Astrocyte (in vitro differentiated cells and primary cell): ENCODE measurements around the gene ZNF587. TPM values are rescaled to one million over a fixed set of nuclear protein-coding genes. Genes with fewer than 3 reads are reported as not detected.

Experiments
- DNase-seq: peaks from one replicate; pipeline ENCODE4 v3.0.0-alpha.2; 2010; ENCODE audit warnings: low read depth
- FAIRE-seq: peaks from 2 replicates; lab custom pipeline; 2011; peaks lifted over from hg19 to GRCh38; lab: Jason Lieb, UNC
- H2AFZ ChIP-seq: 2 replicates; pipeline ENCODE4 v1.6.0; 2012; ENCODE audit warnings: low read depth, low read length, inconsistent platforms
- H3K27ac ChIP-seq: 2 replicates; pipeline ENCODE4 v1.5.1; 2011; ENCODE audit warnings: low read depth, low read length, inconsistent platforms
- H3K27me3 ChIP-seq: 2 replicates; pipeline ENCODE4 v1.6.0; 2011; ENCODE audit warnings: low read length, inconsistent platforms; ENCODE audit not compliant: insufficient read depth
- H3K36me3 ChIP-seq: 2 replicates; pipeline ENCODE4 v1.5.1; 2011; ENCODE audit warnings: low read length, inconsistent platforms; ENCODE audit not compliant: insufficient read depth
- H3K4me1 ChIP-seq: 2 replicates; pipeline ENCODE4 v1.5.1; 2011; ENCODE audit warnings: low read length, inconsistent platforms; ENCODE audit not compliant: insufficient read depth
- H3K4me2 ChIP-seq: 2 replicates; pipeline ENCODE4 v1.6.0; 2012; ENCODE audit warnings: low read length, inconsistent platforms
- H3K4me3 ChIP-seq: 2 replicates; pipeline ENCODE4 v1.5.1; 2011; ENCODE audit warnings: low read depth, mild to moderate bottlenecking, low read length, inconsistent platforms; ENCODE audit not compliant: insufficient read depth
- H3K79me2 ChIP-seq: 2 replicates; pipeline ENCODE4 v1.6.0; 2012; ENCODE audit warnings: mild to moderate bottlenecking, low read length, inconsistent platforms; ENCODE audit not compliant: insufficient read depth
- H3K9ac ChIP-seq: 2 replicates; pipeline ENCODE4 v1.6.0; 2012; ENCODE audit warnings: mild to moderate bottlenecking, low read length, inconsistent platforms
- H3K9me3 ChIP-seq: 2 replicates; pipeline ENCODE4 v1.5.1; 2012; ENCODE audit warnings: low read depth, mild to moderate bottlenecking, low read length, inconsistent platforms; ENCODE audit not compliant: insufficient read depth
- H4K20me1 ChIP-seq: 2 replicates; pipeline ENCODE4 v1.6.0; 2012; ENCODE audit warnings: low read length, inconsistent platforms; ENCODE audit not compliant: insufficient read depth
- H3K27ac Mint-ChIP-seq: one replicate; pipeline ENCODE4 v1.8.0; 2021; ENCODE audit warnings: mild to moderate bottlenecking, mixed read lengths; ENCODE audit not compliant: unreplicated experiment
- H3K27me3 Mint-ChIP-seq: one replicate; pipeline ENCODE4 v1.8.0; 2021; ENCODE audit warnings: low read depth, mixed read lengths; ENCODE audit not compliant: unreplicated experiment
- H3K36me3 Mint-ChIP-seq: one replicate; pipeline ENCODE4 v1.8.0; 2021; ENCODE audit warnings: low read depth, mixed read lengths; ENCODE audit not compliant: unreplicated experiment
- H3K4me1 Mint-ChIP-seq: one replicate; pipeline ENCODE4 v1.8.0; 2021; ENCODE audit warnings: low read depth, mixed read lengths; ENCODE audit not compliant: unreplicated experiment
- H3K4me3 Mint-ChIP-seq: one replicate; pipeline ENCODE4 v1.8.0; 2021; ENCODE audit warnings: mild to moderate bottlenecking, moderate library complexity, mixed read lengths; ENCODE audit not compliant: unreplicated experiment
- H3K9me3 Mint-ChIP-seq: one replicate; pipeline ENCODE4 v1.8.0; 2021; ENCODE audit warnings: mild to moderate bottlenecking, mixed read lengths; ENCODE audit not compliant: unreplicated experiment
- CTCF ChIP-seq: IDR thresholded peaks from 2 replicates; pipeline ENCODE4 v1.5.1; 2011; ENCODE audit warnings: low read depth, mild to moderate bottlenecking, inconsistent platforms, low read length, moderate library complexity; ENCODE audit not compliant: insufficient read depth
- EZH2 ChIP-seq: IDR thresholded peaks from 2 replicates; pipeline ENCODE4 v1.6.1; 2012; ENCODE audit warnings: mild to moderate bottlenecking, low read length, inconsistent platforms; ENCODE audit not compliant: insufficient read depth
- total RNA-seq: library from RNA; stranded (reverse); gene quantifications from 2 replicates; pipeline ENCODE4 v1.2.1, GENCODE V29; 2021

The ZNF587 gene
- total RNA-seq, 1 donor from 2014 or later = 37.4 TPM

GRCh38 chr19:57887195-57887941 is 37.7 kb downstream of the ZNF587 start:
- Mint-ChIP-seq H3K27ac (peak overlapping the region; percentile 97), H3K4me1 (peaks cover 36% of the 10 kb centered on the region), H3K4me3 (peak overlapping the region; percentile 97), H3K9me3 (peaks cover 4% of the 10 kb centered on the region), H3K27me3 (no peaks in the 10 kb centered on the region), H3K36me3 (peaks cover 18% of the 10 kb centered on the region)
- DNase-seq (peak; percentile 59), FAIRE-seq (no peak)
- Histone ChIP-seq H3K4me3 (peak overlapping the region; percentile 83), H3K9me3 (no peaks in the 10 kb centered on the region), H3K9ac (peak overlapping the region; percentile 82), H3K4me2 (peak overlapping the region; percentile 91), H2AFZ (no peak overlapping the region), H3K79me2 (peaks cover 44% of the 10 kb centered on the region), H3K27ac (no peak overlapping the region), H4K20me1 (no peaks in the 10 kb centered on the region), H3K27me3 (no peaks in the 10 kb centered on the region), H3K4me1 (peaks cover 5% of the 10 kb centered on the region), H3K36me3 (no peaks in the 10 kb centered on the region)
- TF ChIP-seq EZH2 (no peak), CTCF (no peak)

GRCh38 chr19:57888107-57888559 is 38.5 kb downstream of the ZNF587 start:
- Histone ChIP-seq H3K27ac (peak overlapping the region; percentile 56), H3K79me2 (peaks cover 44% of the 10 kb centered on the region), H3K9me3 (no peaks in the 10 kb centered on the region), H3K4me2 (peak overlapping the region; percentile 91), H3K4me3 (peak overlapping the region; percentile 83), H3K27me3 (no peaks in the 10 kb centered on the region), H3K4me1 (peaks cover 5% of the 10 kb centered on the region), H4K20me1 (no peaks in the 10 kb centered on the region), H2AFZ (peak overlapping the region; percentile 94), H3K9ac (peak overlapping the region; percentile 82), H3K36me3 (no peaks in the 10 kb centered on the region)
- Mint-ChIP-seq H3K27me3 (no peaks in the 10 kb centered on the region), H3K27ac (peak overlapping the region; percentile 97), H3K9me3 (peaks cover 4% of the 10 kb centered on the region), H3K4me1 (peaks cover 41% of the 10 kb centered on the region), H3K4me3 (peak overlapping the region; percentile 97), H3K36me3 (peaks cover 14% of the 10 kb centered on the region)
- FAIRE-seq (no peak), DNase-seq (no peak)
- TF ChIP-seq EZH2 = no peak
- no peak for TF ChIP-seq CTCF
